T-helper 22 cell (primary cell): ENCODE data around the gene ZNRF3.
"Not testable (repeated sequence)": the region's sequence is repeated elsewhere in the genome, so short reads cannot be mapped to it uniquely, and the experiment has no call there.

Source experiments
- DNase-seq: peaks from one replicate; pipeline ENCODE4 v3.0.0-alpha.2; 2020; ENCODE audit warnings: low read depth

ZNRF3 gene

GRCh38 chr22:28884747-28885350 is 1.5 kb downstream of the ZNRF3 start:
- no peak for DNase-seq

DNA sequence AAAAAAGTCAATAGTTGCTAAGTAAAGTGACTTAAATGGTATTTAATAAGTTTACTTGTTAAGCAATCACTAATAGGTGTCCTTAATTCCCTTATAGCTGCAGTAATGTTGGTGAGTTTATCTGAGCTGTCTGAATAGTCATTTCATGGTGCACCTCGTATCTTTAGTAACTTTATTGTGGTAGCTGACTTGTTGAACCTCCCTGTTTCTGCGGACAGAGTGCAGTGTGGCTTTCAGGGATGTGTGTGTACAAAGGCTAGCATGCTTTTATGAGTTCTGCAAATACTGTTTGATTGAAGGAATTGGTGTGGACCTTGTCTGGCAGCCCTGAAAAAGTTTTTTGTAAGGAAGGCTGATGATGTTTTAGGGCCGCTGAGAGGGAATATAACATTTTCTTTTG is 2.6 kb downstream of the ZNRF3 start:
- no peak for DNase-seq

- DNase-seq: not testable (repeated sequence)
These were observed 3.3 kb downstream of the ZNRF3 start for GRCh38 chr22:28886679-28887078.

DNA sequence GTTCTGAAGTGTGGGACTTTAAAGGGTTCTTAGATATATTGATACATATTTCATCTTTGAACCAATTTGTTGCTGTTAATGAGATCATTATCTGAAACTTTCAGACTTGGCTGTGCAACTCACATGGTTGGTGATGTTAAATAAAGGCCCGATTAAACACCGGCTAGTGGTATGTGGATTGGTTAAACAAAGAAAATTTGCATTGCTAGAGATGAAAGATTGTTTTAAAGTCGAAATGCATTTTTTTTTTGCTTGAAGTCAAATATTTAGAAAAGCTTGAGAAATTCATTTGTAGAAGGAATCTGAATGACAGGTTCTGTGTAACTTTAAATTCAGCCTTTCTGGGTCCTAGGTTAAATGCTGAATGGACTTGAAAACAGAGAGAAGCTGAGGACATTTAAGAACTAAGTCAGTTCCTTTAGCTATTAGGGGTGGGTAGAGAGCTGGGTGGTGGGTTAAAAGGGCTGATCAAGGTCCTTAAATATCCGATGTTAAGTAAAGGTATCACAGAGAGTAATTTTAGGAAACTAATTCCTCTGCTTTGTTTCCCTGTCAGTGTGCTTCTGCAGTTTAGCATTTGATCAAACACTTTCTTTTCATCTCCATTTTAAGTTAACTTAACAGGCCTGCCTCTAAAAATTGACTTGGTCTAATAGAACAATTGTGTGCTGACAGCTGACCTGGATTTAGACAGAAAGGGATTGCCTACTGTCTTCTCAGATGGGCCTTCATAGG is 4.5 kb downstream of the ZNRF3 start:
- no peak for DNase-seq

DNA sequence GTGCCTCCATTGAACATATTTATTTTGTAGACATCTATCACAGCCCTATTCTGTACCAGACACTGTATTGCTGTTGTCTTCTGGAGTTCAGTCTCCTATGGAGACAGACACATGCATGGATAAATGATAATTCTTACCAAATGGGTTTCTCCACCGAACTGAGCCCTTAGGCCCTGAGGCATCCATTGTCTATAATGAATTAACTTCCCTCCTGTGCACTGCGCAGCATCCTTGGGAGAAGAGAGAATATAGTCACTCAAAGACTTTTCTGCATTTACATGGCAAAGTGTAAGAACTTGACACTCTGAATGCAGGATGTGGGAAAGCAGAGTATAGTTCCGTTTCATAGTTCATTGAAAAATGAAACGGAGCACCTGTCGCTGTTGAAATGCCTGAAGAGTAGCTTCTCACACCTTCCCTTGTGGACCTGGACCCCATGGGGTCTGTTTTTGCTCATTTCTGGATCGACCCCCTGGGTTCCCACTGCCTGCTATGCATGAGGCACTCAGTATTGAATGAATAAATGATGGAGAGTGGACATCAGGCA is 6.2 kb downstream of the ZNRF3 start:
- DNase-seq: no peak

- no peak for DNase-seq
These were observed 7.9 kb downstream of the ZNRF3 start for GRCh38 chr22:28891156-28891733.

DNA sequence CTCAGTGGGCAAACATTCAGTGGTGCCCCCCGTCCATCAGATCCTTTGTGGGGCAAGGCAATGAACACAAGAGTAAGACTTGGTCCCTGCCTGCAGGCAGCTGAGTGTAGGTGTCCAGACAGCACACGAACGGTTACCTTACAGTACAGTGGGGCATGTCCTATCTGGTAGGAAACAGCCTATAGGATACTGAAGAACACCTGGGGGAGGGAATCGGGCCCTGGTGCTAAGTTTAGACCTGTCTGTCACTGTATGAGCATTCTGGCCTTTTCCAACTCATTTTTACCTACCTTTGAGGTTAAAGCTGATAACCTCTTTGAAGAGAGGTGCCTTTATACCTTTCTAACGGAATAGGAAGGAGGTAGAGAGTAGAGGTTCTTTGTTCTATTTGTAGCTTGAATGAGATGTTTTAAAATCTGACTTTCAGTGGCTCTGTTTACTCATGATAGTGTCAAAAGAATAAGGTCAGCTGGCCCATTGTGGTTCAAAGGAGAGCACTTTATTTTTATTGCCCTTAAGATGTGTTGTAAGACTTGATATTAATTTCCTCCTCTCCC is 8.9 kb downstream of the ZNRF3 start:
- no peak for DNase-seq

GRCh38 chr22:28893810-28894209 is 10.4 kb downstream of the ZNRF3 start:
- DNase-seq: no peak

DNA sequence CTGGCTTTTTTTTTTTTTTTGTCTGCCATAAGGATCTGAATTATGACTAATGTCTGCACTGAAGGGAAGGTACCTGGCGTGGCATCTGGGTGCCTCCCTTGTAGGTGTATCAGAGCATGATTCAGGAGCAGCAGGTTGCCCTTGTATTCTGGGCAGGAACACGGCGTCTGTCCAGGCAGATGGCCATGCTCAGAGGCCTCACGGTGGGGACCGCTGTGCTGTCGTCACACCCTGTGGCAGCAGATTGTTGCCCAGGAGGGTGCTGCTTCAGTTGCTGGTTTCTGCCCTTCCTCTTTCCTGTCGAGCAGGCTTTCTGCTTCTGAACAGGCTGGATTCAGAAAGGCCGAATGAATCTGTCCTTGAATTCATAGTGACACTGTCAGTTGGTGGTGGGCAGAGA is 11.0 kb downstream of the ZNRF3 start:
- DNase-seq: no peak

DNA sequence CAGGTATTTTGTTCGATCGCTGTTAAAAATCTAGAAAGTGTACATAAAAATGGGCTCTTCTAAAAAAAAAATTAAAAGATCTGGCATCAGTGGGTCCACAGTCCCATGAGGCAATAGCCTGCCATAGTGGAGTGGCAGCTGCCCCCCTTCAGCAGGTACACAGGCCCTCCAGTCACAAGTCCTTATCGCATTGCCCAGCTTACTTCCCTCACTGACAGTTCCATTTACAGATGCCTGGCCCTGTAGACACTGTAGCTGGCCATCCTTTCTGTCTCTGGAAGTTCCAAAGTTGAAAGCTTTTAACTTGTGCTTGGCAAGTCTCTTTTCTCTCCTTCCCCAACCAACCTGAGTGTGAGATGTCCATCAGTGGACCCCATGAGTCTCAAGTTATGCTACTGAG is 11.4 kb downstream of the ZNRF3 start:
- DNase-seq: no peak

- DNase-seq: no peak
These were observed 13.2 kb downstream of the ZNRF3 start for GRCh38 chr22:28896611-28897010.

DNA sequence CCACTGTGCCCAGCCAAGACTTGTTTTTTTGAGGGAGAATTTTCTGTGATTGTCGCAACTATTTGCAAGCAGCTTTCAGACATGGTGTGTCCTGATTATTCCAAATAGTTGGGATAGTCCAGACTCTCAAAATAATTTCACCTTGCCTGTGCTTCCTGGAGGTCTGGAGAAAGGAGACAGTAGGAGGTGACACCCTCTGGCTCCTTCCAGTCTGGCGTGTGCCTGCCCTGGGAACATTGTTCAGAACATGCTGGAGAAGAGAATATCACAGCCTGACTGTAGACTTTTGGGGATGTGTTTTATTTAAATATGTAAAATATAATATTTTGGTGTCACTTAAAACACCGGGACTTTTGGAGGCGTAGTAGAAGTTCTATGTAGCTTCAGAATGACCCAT is 14.9 kb downstream of the ZNRF3 start:
- no peak for DNase-seq

- DNase-seq: no peak
These were observed 16.0 kb downstream of the ZNRF3 start for GRCh38 chr22:28899199-28899853.

DNA sequence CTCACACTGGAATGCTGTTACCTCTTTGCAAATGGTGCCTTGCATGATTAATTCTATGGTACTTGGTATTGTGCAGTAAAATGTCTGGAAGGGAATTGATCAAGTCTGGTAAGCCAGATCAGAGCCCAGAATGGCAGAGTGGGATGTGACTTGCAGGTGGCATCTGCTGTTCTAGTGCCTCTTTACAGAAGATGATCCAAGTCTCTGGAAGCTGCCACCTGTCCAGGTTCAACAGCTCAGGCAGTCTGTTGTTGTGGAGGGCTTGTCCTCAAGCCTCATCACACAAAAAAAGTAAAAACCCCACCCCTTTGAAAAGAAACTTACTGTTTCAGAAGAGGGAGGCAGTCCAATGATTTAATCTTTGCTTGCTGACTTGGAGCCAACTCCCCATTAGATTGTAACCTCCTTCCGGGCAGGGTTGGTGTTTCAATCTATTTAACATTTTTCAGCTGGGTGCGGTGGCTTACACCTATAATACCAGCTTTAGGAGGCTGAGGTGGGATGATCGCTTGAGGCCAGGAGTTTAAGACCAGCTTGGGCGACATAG is 17.1 kb downstream of the ZNRF3 start:
- DNase-seq: no peak

DNA sequence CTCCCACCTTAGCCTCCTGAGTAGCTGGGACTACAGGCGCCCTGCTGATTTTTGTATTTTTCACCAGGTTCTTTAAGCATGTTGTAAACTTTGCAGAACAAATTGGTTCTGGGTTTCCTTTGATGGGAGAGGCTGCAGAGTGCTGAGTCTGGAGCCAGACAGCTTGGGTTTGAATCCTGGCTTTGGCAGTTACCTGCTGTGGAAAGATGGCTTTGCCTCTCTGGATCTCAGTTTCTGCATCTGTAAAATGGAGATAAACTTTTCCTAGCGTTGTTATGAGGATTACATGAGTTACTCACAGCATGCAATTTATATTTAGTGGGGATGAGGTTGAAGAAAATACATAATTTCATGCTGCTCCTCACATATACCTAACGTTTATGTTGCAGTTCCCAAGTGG is 19.1 kb downstream of the ZNRF3 start:
- no peak for DNase-seq

DNA sequence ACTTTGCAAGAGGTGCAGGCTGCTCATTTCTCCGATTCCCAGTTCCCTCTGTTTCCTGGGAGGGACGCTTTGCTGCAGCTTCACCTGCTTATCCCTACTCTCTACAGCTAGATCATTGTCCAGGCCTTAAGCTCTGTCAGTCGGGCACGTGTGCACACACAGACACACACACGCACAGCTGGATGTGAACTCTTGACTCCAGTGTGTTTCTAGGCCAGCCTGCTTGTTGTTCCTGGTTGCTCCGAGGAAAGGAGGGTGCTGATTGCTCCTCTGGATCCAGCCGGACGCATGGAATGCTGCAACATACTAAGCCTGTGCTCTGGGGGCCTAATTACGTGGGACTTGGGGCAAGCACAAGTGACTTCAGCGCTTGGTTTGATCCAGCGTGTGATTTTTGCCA is 19.7 kb downstream of the ZNRF3 start:
- DNase-seq: no peak

GRCh38 chr22:28903729-28904128 is 20.4 kb downstream of the ZNRF3 start:
- DNase-seq: no peak

- no peak for DNase-seq
These were observed 21.0 kb downstream of the ZNRF3 start for GRCh38 chr22:28904211-28904896.

GRCh38 chr22:28905256-28905832 is 22.0 kb downstream of the ZNRF3 start:
- DNase-seq: no peak

DNA sequence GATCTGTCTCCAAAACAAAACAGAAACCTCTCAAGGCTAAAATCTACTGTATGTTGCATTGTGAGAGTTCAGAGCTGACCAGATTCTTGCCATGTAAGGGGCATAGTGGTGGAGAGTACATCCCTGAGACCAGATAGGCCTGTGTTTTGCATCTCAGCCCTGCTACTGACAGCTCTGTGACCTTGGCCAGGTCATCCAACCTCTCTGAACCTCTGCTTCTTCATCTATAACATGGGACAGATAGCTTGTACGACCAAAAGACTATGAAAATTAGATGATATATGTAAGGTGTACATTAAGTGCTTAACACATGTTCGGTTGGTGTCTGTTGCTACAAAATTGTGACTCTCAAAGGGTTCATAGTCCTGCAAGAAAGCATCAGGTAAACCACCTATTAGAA is 22.9 kb downstream of the ZNRF3 start:
- no peak for DNase-seq

DNA sequence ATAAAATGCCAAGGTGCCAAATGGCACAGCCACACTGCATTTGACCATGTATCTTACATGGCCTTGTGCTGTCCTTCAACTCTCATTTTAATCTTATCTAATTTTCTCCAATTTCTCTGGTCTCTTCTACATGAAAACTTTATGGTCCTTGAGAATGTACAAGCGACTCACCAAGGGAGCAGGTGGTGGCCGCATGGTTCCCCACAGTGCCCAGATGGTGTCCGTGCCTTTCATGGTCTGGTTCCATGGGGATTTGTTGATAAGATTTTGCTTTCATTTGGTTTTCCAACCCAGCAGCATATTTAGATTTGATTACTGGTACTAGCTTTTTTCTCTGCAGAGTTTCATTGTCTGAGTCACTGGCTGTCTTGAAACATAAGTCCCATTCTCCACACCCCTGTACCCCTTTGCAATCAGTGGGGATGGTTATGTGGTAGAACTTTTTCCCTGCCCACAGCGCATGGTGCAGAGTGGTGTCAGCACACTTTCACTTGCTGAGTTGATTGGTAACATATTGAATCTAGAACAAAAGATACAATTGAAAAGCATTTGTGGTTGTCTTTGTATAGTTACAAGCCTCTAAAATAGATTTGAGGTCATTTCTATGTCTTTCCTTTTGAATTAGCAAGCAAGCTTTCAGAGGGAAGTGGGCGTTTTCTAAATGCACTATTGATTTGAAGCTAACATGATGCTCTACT is 24.1 kb downstream of the ZNRF3 start:
- no peak for DNase-seq
